Breast epithelium (tissue), 3 donors: Measurements from ENCODE around the gene THAP2.

Source experiments
- CTCF ChIP-seq, 3 donors: fragments of 450-650 bp; IDR thresholded peaks; one replicate each; pipeline ENCODE4 v1.5.1; 2016 to 2017; ENCODE audit warnings: antibody characterized with exemption in 3 of 3, mild to moderate bottlenecking in 3 of 3, moderate library complexity in 3 of 3
- POLR2AphosphoS5 ChIP-seq, 3 donors: sonication (generic); formaldehyde crosslinking; IDR thresholded peaks; one replicate each; pipeline ENCODE4 v1.6.1; 2017; ENCODE audit warnings: antibody characterized with exemption in 3 of 3

- peak in 2 of 3 donors; percentile 9 to 19 for TF ChIP-seq CTCF (IDR thresholded peaks at IDR 0.05)
- TF ChIP-seq POLR2AphosphoS5 (IDR thresholded peaks at IDR 0.05), result peak in 2 of 3 donors; percentile 62 to 68
Observed at GRCh38 chr12:71685914-71686657, 22.0 kb downstream of the THAP2 start, which contains the start of gene TMEM19.
